Measurements from ENCODE around the gene ABI1.
"Not testable (repeated sequence)": the region's sequence is repeated elsewhere in the genome, so short reads cannot be mapped to it uniquely, and the experiment has no call there.

ABI1 gene

GRCh38 chr10:26859241-26860101, 1.3 kb downstream of the ABI1 start:
- peak overlapping the region; percentile 68 for H3K4me3 ChIP-seq (replicated peaks; ENCODE audit: insufficient read depth, low read length)
- DNase-seq (ENCODE audit: low read depth in 1 of 2, low spot score in 1 of 2) = no peak
- no peaks in the 10 kb centered on the region for H3K27me3 ChIP-seq (ENCODE audit: insufficient read depth, poor library complexity, severe bottlenecking)
- no peak for TF ChIP-seq CTCF (IDR thresholded peaks at IDR 0.05; ENCODE audit: insufficient read depth, low read length)
- TF ChIP-seq REST (IDR thresholded peaks at IDR 0.05; ENCODE audit: insufficient replicate concordance, low read depth) = no peak
- no peak for TF ChIP-seq SPI1 (IDR thresholded peaks at IDR 0.05; ENCODE audit: borderline replicate concordance, low read depth)
- no peak for TF ChIP-seq POLR2AphosphoS5 (IDR thresholded peaks at IDR 0.05; ENCODE audit: low read depth)
- TF ChIP-seq GABPA (IDR thresholded peaks at IDR 0.05; ENCODE audit: low read depth) = no peak
- peak overlapping the region; percentile 95 for H3K27ac ChIP-seq (replicated peaks)

- Histone ChIP-seq H3K4me3 (replicated peaks; ENCODE audit: insufficient read depth, low read length) (peak overlapping the region; percentile 68), H3K27me3 (ENCODE audit: insufficient read depth, poor library complexity, severe bottlenecking) (no peaks in the 10 kb centered on the region), H3K27ac (replicated peaks) (peak overlapping the region; percentile 95)
- TF ChIP-seq GABPA (IDR thresholded peaks at IDR 0.05; ENCODE audit: low read depth) (no peak), REST (IDR thresholded peaks at IDR 0.05; ENCODE audit: insufficient replicate concordance, low read depth) (no peak), SPI1 (IDR thresholded peaks at IDR 0.05; ENCODE audit: borderline replicate concordance, low read depth) (no peak), POLR2AphosphoS5 (IDR thresholded peaks at IDR 0.05; ENCODE audit: low read depth) (no peak), CTCF (IDR thresholded peaks at IDR 0.05; ENCODE audit: insufficient read depth, low read length) (no peak)
- peak in 1 of 2 experiments; percentile 31 for DNase-seq (ENCODE audit: low read depth in 1 of 2, low spot score in 1 of 2)
Measured at GRCh38 chr10:26858707-26859034, 2.1 kb downstream of the ABI1 start.

- H3K27me3 ChIP-seq (ENCODE audit: insufficient read depth, poor library complexity, severe bottlenecking) = no peaks in the 10 kb centered on the region
- DNase-seq (ENCODE audit: low read depth in 1 of 2, low spot score in 1 of 2) = no peak
- H3K27ac ChIP-seq (replicated peaks) = peak overlapping the region; percentile 95
- H3K4me3 ChIP-seq (replicated peaks; ENCODE audit: insufficient read depth, low read length) = peak overlapping the region; percentile 68; the same call in 1 of the 2 replicates
- TF ChIP-seq SPI1 (IDR thresholded peaks at IDR 0.05; ENCODE audit: borderline replicate concordance, low read depth) (no peak), REST (IDR thresholded peaks at IDR 0.05; ENCODE audit: insufficient replicate concordance, low read depth) (no peak), CTCF (IDR thresholded peaks at IDR 0.05; ENCODE audit: insufficient read depth, low read length) (no peak), POLR2AphosphoS5 (IDR thresholded peaks at IDR 0.05; ENCODE audit: low read depth) (no peak), GABPA (IDR thresholded peaks at IDR 0.05; ENCODE audit: low read depth) (no peak)
Measured at GRCh38 chr10:26857991-26858706, 2.6 kb downstream of the ABI1 start.

- H3K27me3 ChIP-seq (ENCODE audit: insufficient read depth, poor library complexity, severe bottlenecking); H3K27ac ChIP-seq (replicated peaks); H3K4me3 ChIP-seq (replicated peaks; ENCODE audit: insufficient read depth, low read length); DNase-seq (ENCODE audit: low read depth in 1 of 2, low spot score in 1 of 2): not testable (repeated sequence)
Measured at GRCh38 chr10:26857553-26857952, 3.2 kb downstream of the ABI1 start.

Data from HL-60 (cell line).